Measurements from ENCODE around the gene NPAS4.
A peak's percentile ranks its signal among the peaks of the same experiment; 100 is the strongest.
"Not testable (repeated sequence)": the region's sequence is repeated elsewhere in the genome, so short reads cannot be mapped to it uniquely, and the experiment has no call there.

Gene NPAS4

GRCh38 chr11:66462911-66463310, 42.1 kb downstream of the NPAS4 start:
- Mint-ChIP-seq H3K4me1 (peaks cover 14% of the 10 kb centered on the region), H3K36me3 (no peaks in the 10 kb centered on the region), H3K27me3 (no peaks in the 10 kb centered on the region), H3K9me3 (no peaks in the 10 kb centered on the region), H3K4me3 (no peak overlapping the region), H3K27ac (no peak overlapping the region)

- H3K27me3 Mint-ChIP-seq, H3K36me3 Mint-ChIP-seq, H3K27ac Mint-ChIP-seq, H3K4me3 Mint-ChIP-seq, H3K9me3 Mint-ChIP-seq: not testable (repeated sequence)
- H3K4me1 Mint-ChIP-seq = peaks cover 21% of the 10 kb centered on the region
Observed at GRCh38 chr11:66464116-66464515, 43.3 kb downstream of the NPAS4 start.

GRCh38 chr11:66464916-66465315, 44.1 kb downstream of the NPAS4 start:
- no peaks in the 10 kb centered on the region for H3K27me3 Mint-ChIP-seq
- no peaks in the 10 kb centered on the region for H3K9me3 Mint-ChIP-seq
- H3K4me1 Mint-ChIP-seq = peaks cover 21% of the 10 kb centered on the region
- H3K36me3 Mint-ChIP-seq = no peaks in the 10 kb centered on the region
- H3K27ac Mint-ChIP-seq = no peak overlapping the region
- no peak overlapping the region for H3K4me3 Mint-ChIP-seq

- Mint-ChIP-seq H3K4me1 (peaks cover 21% of the 10 kb centered on the region), H3K4me3 (peak overlapping the region; percentile 82), H3K9me3 (no peaks in the 10 kb centered on the region), H3K27me3 (no peaks in the 10 kb centered on the region), H3K27ac (peak overlapping the region; percentile 59), H3K36me3 (no peaks in the 10 kb centered on the region)
Observed at GRCh38 chr11:66465373-66466224, 44.8 kb downstream of the NPAS4 start.

GRCh38 chr11:66466225-66467033, 45.6 kb downstream of the NPAS4 start, which contains the start of gene PELI3:
Gene PELI3 (plus strand): TSS chr11:66466905. CDS start chr11:66468129, 1,224 bp downstream.
- H3K4me3 Mint-ChIP-seq = peak within 1 kb of the TSS; percentile 89
- peaks cover 21% of the 10 kb centered on the region for H3K4me1 Mint-ChIP-seq
- peak within 1 kb of the TSS; percentile 76 for H3K27ac Mint-ChIP-seq
- no peaks in the 10 kb centered on the region for H3K27me3 Mint-ChIP-seq
- H3K9me3 Mint-ChIP-seq = no peaks in the 10 kb centered on the region
- no peaks in the 10 kb centered on the region for H3K36me3 Mint-ChIP-seq

- no peaks in the 10 kb centered on the region for H3K9me3 Mint-ChIP-seq
- no peaks in the 10 kb centered on the region for H3K27me3 Mint-ChIP-seq
- H3K4me1 Mint-ChIP-seq = peaks cover 21% of the 10 kb centered on the region
- H3K36me3 Mint-ChIP-seq = no peaks in the 10 kb centered on the region
- H3K27ac Mint-ChIP-seq = peak overlapping the region; percentile 76
- H3K4me3 Mint-ChIP-seq = peak overlapping the region; percentile 89
Observed at GRCh38 chr11:66467034-66467659, 46.3 kb downstream of the NPAS4 start.

GRCh38 chr11:66467756-66468155, 46.9 kb downstream of the NPAS4 start:
- H3K27ac Mint-ChIP-seq = peak overlapping the region; percentile 76
- H3K9me3 Mint-ChIP-seq = no peaks in the 10 kb centered on the region
- H3K36me3 Mint-ChIP-seq = no peaks in the 10 kb centered on the region
- peak overlapping the region; percentile 89 for H3K4me3 Mint-ChIP-seq
- no peaks in the 10 kb centered on the region for H3K27me3 Mint-ChIP-seq
- peaks cover 19% of the 10 kb centered on the region for H3K4me1 Mint-ChIP-seq

- Mint-ChIP-seq H3K4me3 (peak overlapping the region; percentile 89), H3K36me3 (no peaks in the 10 kb centered on the region), H3K4me1 (peaks cover 12% of the 10 kb centered on the region), H3K9me3 (no peaks in the 10 kb centered on the region), H3K27ac (no peak overlapping the region), H3K27me3 (no peaks in the 10 kb centered on the region)
Observed at GRCh38 chr11:66468691-66469090, 47.9 kb downstream of the NPAS4 start.

GRCh38 chr11:66469441-66469840, 48.6 kb downstream of the NPAS4 start:
- H3K4me3 Mint-ChIP-seq = no peak overlapping the region
- H3K27me3 Mint-ChIP-seq = no peaks in the 10 kb centered on the region
- no peaks in the 10 kb centered on the region for H3K36me3 Mint-ChIP-seq
- H3K4me1 Mint-ChIP-seq = peaks cover 12% of the 10 kb centered on the region
- no peaks in the 10 kb centered on the region for H3K9me3 Mint-ChIP-seq
- no peak overlapping the region for H3K27ac Mint-ChIP-seq

- Mint-ChIP-seq H3K9me3 (no peaks in the 10 kb centered on the region), H3K27me3 (no peaks in the 10 kb centered on the region), H3K27ac (no peak overlapping the region), H3K4me1 (peaks cover 12% of the 10 kb centered on the region), H3K36me3 (no peaks in the 10 kb centered on the region), H3K4me3 (no peak overlapping the region)
Observed at GRCh38 chr11:66470015-66470414, 49.2 kb downstream of the NPAS4 start.

- peaks cover 12% of the 10 kb centered on the region for H3K4me1 Mint-ChIP-seq
- no peaks in the 10 kb centered on the region for H3K27me3 Mint-ChIP-seq
- H3K4me3 Mint-ChIP-seq = no peak overlapping the region
- no peaks in the 10 kb centered on the region for H3K36me3 Mint-ChIP-seq
- H3K9me3 Mint-ChIP-seq = no peaks in the 10 kb centered on the region
- H3K27ac Mint-ChIP-seq = no peak overlapping the region
Observed at GRCh38 chr11:66471142-66471541, 50.3 kb downstream of the NPAS4 start.

GRCh38 chr11:66472054-66472453, 51.2 kb downstream of the NPAS4 start:
- Mint-ChIP-seq H3K4me3 (no peak overlapping the region), H3K36me3 (no peaks in the 10 kb centered on the region), H3K4me1 (peaks cover 12% of the 10 kb centered on the region), H3K9me3 (no peaks in the 10 kb centered on the region), H3K27me3 (no peaks in the 10 kb centered on the region), H3K27ac (no peak overlapping the region)

GRCh38 chr11:66473167-66473566, 52.3 kb downstream of the NPAS4 start:
- H3K9me3 Mint-ChIP-seq = no peaks in the 10 kb centered on the region
- H3K36me3 Mint-ChIP-seq = no peaks in the 10 kb centered on the region
- no peaks in the 10 kb centered on the region for H3K27me3 Mint-ChIP-seq
- H3K4me1 Mint-ChIP-seq = peaks cover 4% of the 10 kb centered on the region
- H3K4me3 Mint-ChIP-seq = no peak overlapping the region
- H3K27ac Mint-ChIP-seq = no peak overlapping the region

- Mint-ChIP-seq H3K27ac (no peak overlapping the region), H3K27me3 (no peaks in the 10 kb centered on the region), H3K9me3 (no peaks in the 10 kb centered on the region), H3K36me3 (no peaks in the 10 kb centered on the region), H3K4me1 (peaks cover 3% of the 10 kb centered on the region), H3K4me3 (no peak overlapping the region)
Observed at GRCh38 chr11:66473608-66474515, 53.0 kb downstream of the NPAS4 start.

Measured in activated naive CD4-positive, alpha-beta T cell treated with anti-CD3 and anti-CD28 coated beads, Interleukin-2, amount 50 U/mL, for 24 hours (primary cell).